ENCODE results near the gene KLHDC4. TPM values are rescaled to one million over a fixed set of nuclear protein-coding genes. Genes with fewer than 3 reads are reported as not detected.

KLHDC4 gene
- total and polyA plus RNA-seq, 9 of the 15 experiments (the other 6 are each of a cell fraction or from before 2014, with no cell fraction given): 1.3 to 68.1 (median 32.8) TPM

DNA sequence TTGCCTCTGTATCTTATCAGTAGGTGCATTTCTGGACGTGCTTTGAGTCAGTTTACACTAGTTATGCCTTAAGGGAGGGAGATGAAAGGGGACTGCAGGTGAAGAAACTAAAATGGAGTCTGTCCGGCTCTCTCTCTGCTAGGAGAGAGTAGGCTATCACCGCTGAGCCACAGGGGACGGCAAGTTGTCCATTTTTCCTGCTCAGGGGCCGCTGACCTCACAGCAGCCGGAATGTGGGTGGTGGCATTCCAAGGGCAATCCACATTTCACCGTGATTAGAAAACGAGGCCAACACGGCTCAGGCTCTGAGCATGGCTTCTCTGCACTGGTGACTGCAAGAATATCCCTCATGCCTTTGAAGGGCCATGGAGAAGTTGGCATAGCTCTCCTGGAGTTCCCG is 19.0 kb upstream of the KLHDC4 start (continued):
- TF ChIP-seq, protein P1, sequence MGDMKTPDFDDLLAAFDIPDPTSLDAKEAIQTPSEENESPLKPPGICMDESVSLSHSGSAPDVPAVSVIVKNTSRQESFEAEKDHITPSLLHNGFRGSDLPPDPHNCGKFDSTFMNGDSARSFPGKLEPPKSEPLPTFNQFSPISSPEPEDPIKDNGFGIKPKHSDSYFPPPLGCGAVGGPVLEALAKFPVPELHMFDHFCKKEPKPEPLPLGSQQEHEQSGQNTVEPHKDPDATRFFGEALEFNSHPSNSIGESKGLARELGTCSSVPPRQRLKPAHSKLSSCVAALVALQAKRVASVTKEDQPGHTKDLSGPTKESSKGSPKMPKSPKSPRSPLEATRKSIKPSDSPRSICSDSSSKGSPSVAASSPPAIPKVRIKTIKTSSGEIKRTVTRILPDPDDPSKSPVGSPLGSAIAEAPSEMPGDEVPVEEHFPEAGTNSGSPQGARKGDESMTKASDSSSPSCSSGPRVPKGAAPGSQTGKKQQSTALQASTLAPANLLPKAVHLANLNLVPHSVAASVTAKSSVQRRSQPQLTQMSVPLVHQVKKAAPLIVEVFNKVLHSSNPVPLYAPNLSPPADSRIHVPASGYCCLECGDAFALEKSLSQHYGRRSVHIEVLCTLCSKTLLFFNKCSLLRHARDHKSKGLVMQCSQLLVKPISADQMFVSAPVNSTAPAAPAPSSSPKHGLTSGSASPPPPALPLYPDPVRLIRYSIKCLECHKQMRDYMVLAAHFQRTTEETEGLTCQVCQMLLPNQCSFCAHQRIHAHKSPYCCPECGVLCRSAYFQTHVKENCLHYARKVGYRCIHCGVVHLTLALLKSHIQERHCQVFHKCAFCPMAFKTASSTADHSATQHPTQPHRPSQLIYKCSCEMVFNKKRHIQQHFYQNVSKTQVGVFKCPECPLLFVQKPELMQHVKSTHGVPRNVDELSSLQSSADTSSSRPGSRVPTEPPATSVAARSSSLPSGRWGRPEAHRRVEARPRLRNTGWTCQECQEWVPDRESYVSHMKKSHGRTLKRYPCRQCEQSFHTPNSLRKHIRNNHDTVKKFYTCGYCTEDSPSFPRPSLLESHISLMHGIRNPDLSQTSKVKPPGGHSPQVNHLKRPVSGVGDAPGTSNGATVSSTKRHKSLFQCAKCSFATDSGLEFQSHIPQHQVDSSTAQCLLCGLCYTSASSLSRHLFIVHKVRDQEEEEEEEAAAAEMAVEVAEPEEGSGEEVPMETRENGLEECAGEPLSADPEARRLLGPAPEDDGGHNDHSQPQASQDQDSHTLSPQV (IDR thresholded peaks at IDR 0.05): no peak

DNA sequence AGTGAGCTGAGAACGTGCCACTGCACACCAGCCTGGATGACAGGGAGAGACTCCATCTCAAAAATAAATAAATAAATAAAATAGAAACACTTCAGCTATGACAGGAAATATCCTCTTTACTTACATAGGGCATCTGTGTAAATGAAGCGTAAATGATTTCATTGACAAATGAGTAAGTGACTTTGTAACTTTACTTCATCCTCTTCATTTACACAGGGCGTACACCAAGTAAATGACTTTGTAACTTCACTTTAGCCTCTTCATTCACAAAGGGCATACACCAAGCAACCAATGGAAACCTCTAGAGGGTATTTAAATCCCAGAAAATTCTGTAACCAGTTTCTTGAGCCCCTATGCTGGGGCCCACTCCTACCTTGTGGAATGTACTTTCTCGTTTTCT is 16.2 kb upstream of the KLHDC4 start:
- Histone ChIP-seq H3K4me1 (replicated peaks in 1 of 2; ENCODE audit: control insufficient read depth in 2 of 2, insufficient read depth in 2 of 2, low read length in 2 of 2) (peaks cover 33 to 36% of the 10 kb centered on the region in 2 experiments), H3K27me3 (ENCODE audit: control insufficient read depth in 2 of 2, insufficient read depth in 2 of 2, low read length in 2 of 2) (peaks cover 0 to 5% of the 10 kb centered on the region in 2 experiments; a peak in 1 of 5 replicates), H3K79me2 (ENCODE audit: control insufficient read depth, insufficient read depth, low read length) (no peaks in the 10 kb centered on the region), H3K4me2 (ENCODE audit: insufficient read depth, low read length) (no peak overlapping the region), H3K36me3 (ENCODE audit: control insufficient read depth, insufficient read depth, low read length) (no peaks in the 10 kb centered on the region), H2AFZ (ENCODE audit: low read depth, low read length) (no peak overlapping the region), H3K9ac (ENCODE audit: insufficient read depth in 1 of 2, low read depth in 2 of 2, low read length in 2 of 2) (no peak overlapping the region), H3K27ac (ENCODE audit: extremely low read depth, low read depth, low read length) (no peak overlapping the region), H4K20me1 (replicated peaks; ENCODE audit: control insufficient read depth, insufficient read depth, low read length) (no peaks in the 10 kb centered on the region), H3K9me3 (replicated peaks; ENCODE audit: control insufficient read depth, insufficient read depth, low read depth, low read length) (no peaks in the 10 kb centered on the region), H3K9me1 (ENCODE audit: control insufficient read depth, insufficient read depth, low read length) (no peaks in the 10 kb centered on the region), H3K4me3 (no peak overlapping the region)
- ChIA-PET POLR2A (interaction anchor here (0.8 to 3.5 kb wide), 2 partner anchors 10 to 46 kb away, joined by 3 to 18 read pairs; no protein-coding TSS in a partner anchor), CTCF (ENCODE audit: low intra/inter-chr PET ratio) (interaction anchor here (4.1 kb wide), 1 partner anchor 127 kb away, joined by 24 read pairs; no protein-coding TSS in a partner anchor)
- BruUV-seq (replicated peaks): no TSS peak
- DNase-seq (ENCODE audit: extremely low read depth in 1 of 4, low spot score in 3 of 4) (no peak), ATAC-seq (no peak), FAIRE-seq (no peak)
- intact Hi-C loops (cut with micrococcal nuclease): no loop called here
- TF ChIP-seq NUFIP1 (IDR thresholded peaks at IDR 0.05; ENCODE audit: partially characterized antibody): no peak
- no peak for TF ChIP-seq KLF1 (tag; IDR thresholded peaks at IDR 0.05)
- no peak for TF ChIP-seq MEF2D (tag; conservative IDR thresholded peaks at IDR 0.05; ENCODE audit: low read depth)
- TF ChIP-seq NFATC3 (IDR thresholded peaks at IDR 0.05): no peak
- no peak for TF ChIP-seq SP2 (IDR thresholded peaks at IDR 0.05; ENCODE audit: extremely low read depth, low read depth, low read length, poor library complexity, severe bottlenecking)
- TF ChIP-seq, protein P2, sequence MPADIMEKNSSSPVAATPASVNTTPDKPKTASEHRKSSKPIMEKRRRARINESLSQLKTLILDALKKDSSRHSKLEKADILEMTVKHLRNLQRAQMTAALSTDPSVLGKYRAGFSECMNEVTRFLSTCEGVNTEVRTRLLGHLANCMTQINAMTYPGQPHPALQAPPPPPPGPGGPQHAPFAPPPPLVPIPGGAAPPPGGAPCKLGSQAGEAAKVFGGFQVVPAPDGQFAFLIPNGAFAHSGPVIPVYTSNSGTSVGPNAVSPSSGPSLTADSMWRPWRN (IDR thresholded peaks at IDR 0.05; ENCODE audit: low read depth): no peak
- TF ChIP-seq PTRF (tag; IDR thresholded peaks at IDR 0.05): no peak
- TF ChIP-seq, protein P3, sequence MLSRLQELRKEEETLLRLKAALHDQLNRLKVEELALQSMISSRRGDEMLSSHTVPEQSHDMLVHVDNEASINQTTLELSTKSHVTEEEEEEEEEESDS (CRISPR knock-in tag; IDR thresholded peaks at IDR 0.05): no peak
- TF ChIP-seq GTF2A2 (tag; IDR thresholded peaks at IDR 0.05): no peak
- TF ChIP-seq, protein P4, sequence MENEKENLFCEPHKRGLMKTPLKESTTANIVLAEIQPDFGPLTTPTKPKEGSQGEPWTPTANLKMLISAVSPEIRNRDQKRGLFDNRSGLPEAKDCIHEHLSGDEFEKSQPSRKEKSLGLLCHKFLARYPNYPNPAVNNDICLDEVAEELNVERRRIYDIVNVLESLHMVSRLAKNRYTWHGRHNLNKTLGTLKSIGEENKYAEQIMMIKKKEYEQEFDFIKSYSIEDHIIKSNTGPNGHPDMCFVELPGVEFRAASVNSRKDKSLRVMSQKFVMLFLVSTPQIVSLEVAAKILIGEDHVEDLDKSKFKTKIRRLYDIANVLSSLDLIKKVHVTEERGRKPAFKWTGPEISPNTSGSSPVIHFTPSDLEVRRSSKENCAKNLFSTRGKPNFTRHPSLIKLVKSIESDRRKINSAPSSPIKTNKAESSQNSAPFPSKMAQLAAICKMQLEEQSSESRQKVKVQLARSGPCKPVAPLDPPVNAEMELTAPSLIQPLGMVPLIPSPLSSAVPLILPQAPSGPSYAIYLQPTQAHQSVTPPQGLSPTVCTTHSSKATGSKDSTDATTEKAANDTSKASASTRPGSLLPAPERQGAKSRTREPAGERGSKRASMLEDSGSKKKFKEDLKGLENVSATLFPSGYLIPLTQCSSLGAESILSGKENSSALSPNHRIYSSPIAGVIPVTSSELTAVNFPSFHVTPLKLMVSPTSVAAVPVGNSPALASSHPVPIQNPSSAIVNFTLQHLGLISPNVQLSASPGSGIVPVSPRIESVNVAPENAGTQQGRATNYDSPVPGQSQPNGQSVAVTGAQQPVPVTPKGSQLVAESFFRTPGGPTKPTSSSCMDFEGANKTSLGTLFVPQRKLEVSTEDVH (IDR thresholded peaks at IDR 0.05; ENCODE audit: low read depth, partially characterized antibody): no peak
- no peak for TF ChIP-seq NCOR1 (IDR thresholded peaks at IDR 0.05)
- no peak for TF ChIP-seq SNIP1 (IDR thresholded peaks at IDR 0.05; ENCODE audit: low read depth)
- no peak for TF ChIP-seq MCM7 (IDR thresholded peaks at IDR 0.05)
- in situ Hi-C loops (cut with MboI): no loop called here
- 66% methylated on average over 4 of the region's 4 CpGs for WGBS (ENCODE audit: insufficient coverage, low coverage, missing lambda C conversion rate)
